Osteoblast (primary cell): ENCODE measurements around the gene TMEM203. TPM values are rescaled to one million over a fixed set of nuclear protein-coding genes. Genes with fewer than 3 reads are reported as not detected.

ENCODE experiments used
- DNase-seq: peaks from one replicate; pipeline ENCODE4 v3.0.0; 2011; ENCODE audit warnings: low spot score, mixed read lengths; ENCODE audit not compliant: insufficient read length; ENCODE audit errors: missing footprints
- H2AFZ ChIP-seq: 2 replicates; pipeline ENCODE4 v1.6.0; 2011; ENCODE audit warnings: mild to moderate bottlenecking, low read length
- H3K27ac ChIP-seq: 2 replicates; pipeline ENCODE4 v1.5.1; 2011; ENCODE audit warnings: mild to moderate bottlenecking, low read depth, low read length, moderate library complexity
- H3K27me3 ChIP-seq: 2 replicates; pipeline ENCODE4 v1.6.0; 2012; ENCODE audit warnings: mild to moderate bottlenecking, control low read depth, inconsistent platforms, low read length, moderate library complexity; ENCODE audit not compliant: insufficient read depth
- H3K36me3 ChIP-seq: 2 replicates; pipeline ENCODE4 v1.5.1; 2011; ENCODE audit warnings: mild to moderate bottlenecking, low read length, control low read depth, moderate library complexity; ENCODE audit not compliant: insufficient read depth
- H3K4me1 ChIP-seq: 2 replicates; pipeline ENCODE4 v1.5.1; 2011; ENCODE audit warnings: mild to moderate bottlenecking, low read length, control low read depth, moderate library complexity; ENCODE audit not compliant: insufficient read depth
- H3K4me2 ChIP-seq: 2 replicates; pipeline ENCODE4 v1.6.0; 2011; ENCODE audit warnings: mild to moderate bottlenecking, low read length; ENCODE audit not compliant: insufficient read depth
- H3K4me3 ChIP-seq: fragments of 200-600 bp; sonication (generic); 3 replicates; pipeline ENCODE4 v1.5.1; 2012; ENCODE audit warnings: mild to moderate bottlenecking, low read length, inconsistent platforms; ENCODE audit not compliant: insufficient read depth
- H3K79me2 ChIP-seq: 2 replicates; pipeline ENCODE4 v1.6.0; 2012; ENCODE audit warnings: mild to moderate bottlenecking, low read length, control low read depth, inconsistent platforms; ENCODE audit not compliant: insufficient read depth
- H3K9me3 ChIP-seq: 2 replicates; pipeline ENCODE4 v1.5.1; 2011; ENCODE audit warnings: low read depth, low read length, control low read depth
- H4K20me1 ChIP-seq: 2 replicates; pipeline ENCODE4 v1.6.0; 2012; ENCODE audit warnings: mild to moderate bottlenecking, low read length, control low read depth; ENCODE audit not compliant: insufficient read depth
- total RNA-seq: library from RNA; depleted of rRNA; stranded (reverse); fragments of >200 nt; gene quantifications from 2 replicates; pipeline ENCODE4 v1.2.3, GENCODE V29; 2012
- TF ChIP-seq, protein P1 (sequence below): IDR thresholded peaks from 2 replicates; pipeline ENCODE4 v1.5.1; 2011; ENCODE audit warnings: mild to moderate bottlenecking, low read depth, low read length, moderate library complexity; ENCODE audit errors: extremely low read depth

The TMEM203 gene
- total RNA-seq, 1 donor, result 36.9 TPM

DNA sequence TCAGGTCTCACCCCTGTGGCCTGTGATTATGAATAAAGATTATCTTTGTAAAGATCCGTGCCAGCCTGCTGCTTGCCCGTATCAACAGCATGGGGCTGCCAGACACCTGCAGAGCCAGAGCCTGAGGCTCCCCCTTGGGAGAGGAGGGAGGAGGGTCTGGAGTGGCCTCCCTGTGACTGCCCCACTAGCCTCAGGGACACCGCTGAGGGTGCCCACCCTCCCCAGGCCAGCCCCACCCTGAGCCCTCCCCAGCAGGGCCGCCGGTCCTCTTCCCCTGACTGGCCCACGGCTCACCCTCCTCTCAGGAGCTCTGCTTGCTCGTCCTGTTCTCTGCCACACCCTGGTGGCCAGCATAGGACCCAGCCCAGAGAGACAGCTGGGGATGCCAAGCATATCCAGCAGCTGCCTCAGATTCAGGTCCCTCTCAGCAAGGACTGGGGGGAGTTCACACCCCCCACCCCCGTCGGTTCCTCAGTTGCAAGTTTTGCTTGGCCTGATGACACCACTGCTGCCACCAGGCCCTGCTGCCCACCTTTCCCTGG lies 15.1 kb downstream of the TMEM203 start:
- Histone ChIP-seq H3K4me1 (peaks cover 23% of the 10 kb centered on the region), H3K36me3 (peaks cover 14% of the 10 kb centered on the region), H3K4me3 (no peak overlapping the region), H4K20me1 (peaks cover 38% of the 10 kb centered on the region), H3K4me2 (no peak overlapping the region), H3K79me2 (peaks cover 84% of the 10 kb centered on the region), H2AFZ (no peak overlapping the region), H3K9me3 (no peaks in the 10 kb centered on the region), H3K27me3 (no peaks in the 10 kb centered on the region), H3K27ac (no peak overlapping the region)
- TF ChIP-seq, protein P1, sequence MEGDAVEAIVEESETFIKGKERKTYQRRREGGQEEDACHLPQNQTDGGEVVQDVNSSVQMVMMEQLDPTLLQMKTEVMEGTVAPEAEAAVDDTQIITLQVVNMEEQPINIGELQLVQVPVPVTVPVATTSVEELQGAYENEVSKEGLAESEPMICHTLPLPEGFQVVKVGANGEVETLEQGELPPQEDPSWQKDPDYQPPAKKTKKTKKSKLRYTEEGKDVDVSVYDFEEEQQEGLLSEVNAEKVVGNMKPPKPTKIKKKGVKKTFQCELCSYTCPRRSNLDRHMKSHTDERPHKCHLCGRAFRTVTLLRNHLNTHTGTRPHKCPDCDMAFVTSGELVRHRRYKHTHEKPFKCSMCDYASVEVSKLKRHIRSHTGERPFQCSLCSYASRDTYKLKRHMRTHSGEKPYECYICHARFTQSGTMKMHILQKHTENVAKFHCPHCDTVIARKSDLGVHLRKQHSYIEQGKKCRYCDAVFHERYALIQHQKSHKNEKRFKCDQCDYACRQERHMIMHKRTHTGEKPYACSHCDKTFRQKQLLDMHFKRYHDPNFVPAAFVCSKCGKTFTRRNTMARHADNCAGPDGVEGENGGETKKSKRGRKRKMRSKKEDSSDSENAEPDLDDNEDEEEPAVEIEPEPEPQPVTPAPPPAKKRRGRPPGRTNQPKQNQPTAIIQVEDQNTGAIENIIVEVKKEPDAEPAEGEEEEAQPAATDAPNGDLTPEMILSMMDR, result no peak
- no peak for DNase-seq

DNA sequence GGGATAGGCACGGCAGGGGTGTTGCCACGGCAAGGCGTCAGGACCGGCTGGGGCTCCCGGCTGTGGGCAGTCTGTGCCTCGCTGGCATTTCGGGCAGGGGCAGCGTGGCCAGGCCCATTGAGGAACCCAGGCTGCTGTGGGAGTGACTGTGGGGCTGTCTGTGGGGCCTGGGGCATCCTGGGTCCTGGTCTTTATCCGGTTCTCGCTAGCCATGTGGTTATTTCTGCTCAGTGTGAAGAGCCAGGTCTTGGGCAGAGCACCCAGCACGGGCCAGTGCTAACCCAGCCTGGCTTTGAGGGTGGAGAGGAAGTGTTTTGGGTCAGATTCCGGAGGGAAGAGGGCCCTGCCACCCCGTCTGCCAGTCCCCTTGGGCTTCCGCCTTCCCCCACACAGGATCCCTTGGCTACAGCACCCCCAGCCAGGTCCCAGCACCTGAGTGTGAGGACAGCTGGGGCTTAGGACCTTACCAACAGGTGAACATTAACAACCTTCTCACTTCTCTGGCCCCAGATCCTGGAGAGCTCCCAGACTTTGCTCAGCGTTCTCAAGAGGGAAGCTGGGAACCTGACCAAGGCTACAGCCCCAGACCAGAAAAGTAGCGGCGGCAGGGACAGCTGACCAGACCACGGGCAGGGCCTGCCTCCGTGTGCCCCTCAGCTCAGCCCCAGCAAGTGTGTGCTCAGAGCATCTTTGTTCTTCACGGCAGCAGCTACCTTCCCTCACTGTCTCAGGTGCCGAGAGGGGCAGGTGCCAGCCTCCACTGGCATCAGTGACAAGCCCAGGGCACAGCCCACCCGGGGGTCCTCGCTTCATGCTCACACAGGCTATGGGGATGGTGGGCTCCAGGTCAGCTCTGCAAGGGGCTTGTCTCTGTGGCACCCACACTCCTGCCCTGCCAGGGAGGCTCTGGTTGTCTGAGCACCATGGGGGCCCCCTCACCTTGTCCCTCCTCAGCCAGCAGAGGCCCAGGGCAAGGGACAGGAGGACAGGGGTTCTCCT lies 15.9 kb downstream of the TMEM203 start:
- TF ChIP-seq, protein P1, result no peak

DNA sequence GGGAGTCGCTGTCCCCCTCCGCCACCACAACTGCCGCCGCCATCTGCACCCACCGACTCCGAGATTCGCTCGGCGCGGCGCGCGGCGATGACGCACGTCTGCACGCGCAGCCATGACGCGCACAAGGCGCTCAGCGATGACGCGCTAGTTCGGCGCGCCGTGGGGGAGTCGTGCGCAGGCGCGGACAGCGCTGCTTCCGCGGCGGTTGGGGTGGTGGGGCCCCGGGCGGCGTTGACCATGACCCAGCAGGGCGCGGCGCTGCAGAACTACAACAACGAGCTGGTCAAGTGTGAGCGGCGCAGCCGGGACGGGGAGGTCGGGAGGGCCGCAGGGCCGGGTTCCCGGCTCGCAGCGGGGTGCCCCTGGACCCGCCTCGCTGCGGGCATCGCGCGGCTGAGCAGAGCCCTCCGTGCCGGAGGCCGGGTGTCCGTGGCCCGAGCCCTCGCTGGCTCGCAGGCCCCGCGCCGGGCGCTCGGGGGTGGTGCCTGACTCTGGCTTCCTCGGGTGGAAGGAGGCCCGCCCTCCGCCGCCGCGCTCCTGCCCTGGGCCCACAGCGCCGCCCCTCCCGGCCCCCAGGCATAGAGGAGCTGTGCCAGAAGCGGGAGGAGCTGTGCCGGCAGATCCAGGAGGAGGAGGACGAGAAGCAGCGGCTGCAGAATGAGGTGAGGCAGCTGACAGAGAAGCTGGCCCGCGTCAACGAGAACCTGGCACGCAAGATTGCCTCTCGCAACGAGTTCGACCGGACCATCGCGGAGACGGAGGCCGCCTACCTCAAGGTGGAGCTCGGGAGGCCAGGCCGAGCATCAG lies 16.8 kb downstream of the TMEM203 start, which contains the start of the genes ANAPC2 and SSNA1:
ANAPC2 (minus strand) TSS at position 71 of the 807 bp plus-strand sequence; CDS start at position 43, 28 bp downstream.
SSNA1 (plus strand) TSS at position 187 of the 807 bp plus-strand sequence; CDS start at position 238, 51 bp downstream.
- TF ChIP-seq, protein P1, result peak; percentile 46
- Histone ChIP-seq H3K79me2 (peaks cover 71% of the 10 kb centered on the region), H3K27ac (peak within 1 kb of the TSS; percentile 88), H2AFZ (peak within 1 kb of the TSS; percentile 94), H3K9me3 (no peaks in the 10 kb centered on the region), H3K27me3 (no peaks in the 10 kb centered on the region), H3K4me1 (peaks cover 23% of the 10 kb centered on the region), H3K4me3 (peak within 1 kb of the TSS; percentile 97), H3K36me3 (peaks cover 24% of the 10 kb centered on the region), H3K4me2 (peak within 1 kb of the TSS; percentile 93), H4K20me1 (peaks cover 32% of the 10 kb centered on the region)
- DNase-seq, result peak; percentile 100

More for the DNA sequence above, 15.9 kb downstream of the TMEM203 start:
- Histone ChIP-seq H3K27me3 (no peaks in the 10 kb centered on the region), H3K36me3 (peaks cover 17% of the 10 kb centered on the region), H3K4me2 (peak overlapping the region; percentile 93), H3K27ac (peak overlapping the region; percentile 88), H4K20me1 (peaks cover 38% of the 10 kb centered on the region), H2AFZ (peak overlapping the region; percentile 72), H3K4me1 (peaks cover 23% of the 10 kb centered on the region), H3K4me3 (peak overlapping the region; percentile 97), H3K9me3 (no peaks in the 10 kb centered on the region), H3K79me2 (peaks cover 80% of the 10 kb centered on the region)
- DNase-seq, result peak; percentile 97
